ENCODE measurements around the gene ZNF76. TPM values are rescaled to one million over a fixed set of nuclear protein-coding genes. Genes with fewer than 3 reads are reported as not detected.

ZNF76 gene
- total and polyA plus RNA-seq, 2 donors (not counting 1 experiment from before 2014, with no cell fraction given) = 96.9 to 145 TPM

DNA sequence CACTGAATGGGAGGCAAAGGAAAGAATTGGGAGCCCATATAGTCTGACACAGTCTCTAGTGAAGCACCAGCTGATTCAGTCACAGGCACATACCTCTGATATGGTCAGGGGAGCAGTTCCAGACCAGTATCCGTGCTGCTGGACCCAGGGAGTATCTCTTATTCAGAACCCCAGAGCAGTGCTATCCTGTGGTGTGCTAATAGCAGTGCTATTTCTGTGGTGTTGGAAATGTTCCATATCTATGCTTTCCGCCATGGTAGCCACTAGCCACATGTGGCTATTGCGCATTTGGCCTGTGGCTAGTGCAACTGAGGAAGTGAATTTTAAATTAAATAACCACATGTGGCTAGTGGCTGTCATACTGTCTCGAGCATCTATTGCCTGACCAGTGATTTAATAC, 34.8 kb upstream of the ZNF76 start:
- Histone ChIP-seq H3K9ac (ENCODE audit: low read length) (no peak overlapping the region), H3K79me2 (ENCODE audit: control insufficient read depth, insufficient read depth, low read length) (no peaks in the 10 kb centered on the region), H3K4me3 (ENCODE audit: control extremely low read depth in 1 of 5, extremely low read depth in 1 of 5, insufficient read depth in 1 of 5, low read depth in 2 of 5, low read length in 4 of 5) (no peak overlapping the region), H3K27ac (ENCODE audit: low read length in 2 of 2) (no peak overlapping the region), H3K9me3 (ENCODE audit: control extremely low read depth in 1 of 3, control insufficient read depth in 2 of 3, insufficient read depth in 1 of 3, low read length in 2 of 3) (no peaks in the 10 kb centered on the region), H3K36me3 (replicated peaks in 1 of 2; ENCODE audit: control extremely low read depth in 1 of 2, control insufficient read depth in 1 of 2, extremely low read depth in 1 of 2, insufficient read depth in 2 of 2, low read length in 1 of 2) (no peaks in the 10 kb centered on the region), H3K27me3 (replicated peaks in 1 of 4; ENCODE audit: control extremely low read depth in 1 of 4, control insufficient read depth in 3 of 4, insufficient read depth in 4 of 4, low read length in 3 of 4) (peaks cover 0 to 11% (median 0%) of the 10 kb centered on the region in 4 experiments), H4K20me1 (ENCODE audit: control insufficient read depth, insufficient read depth, low read length, poor library complexity, severe bottlenecking) (no peaks in the 10 kb centered on the region), H2AFZ (ENCODE audit: insufficient read depth, low read depth, low read length, poor library complexity, severe bottlenecking) (no peak overlapping the region), H3K4me2 (replicated peaks; ENCODE audit: low read depth, low read length, poor library complexity, severe bottlenecking) (no peak overlapping the region), H3K4me1 (ENCODE audit: control insufficient read depth in 2 of 2, insufficient read depth in 2 of 2, low read length in 2 of 2) (no peaks in the 10 kb centered on the region)
- Mint-ChIP-seq H3K9me3 (ENCODE audit: insufficient read depth) (no peaks in the 10 kb centered on the region), H3K27ac (no peak overlapping the region), H3K27me3 (no peaks in the 10 kb centered on the region), H3K4me3 (no peak overlapping the region), H3K4me1 (no peaks in the 10 kb centered on the region)
- ChIA-PET CTCF (interaction anchor here (0.7 to 3.6 kb wide), 2 partner anchors 16 to 19 kb away, joined by 3 to 15 read pairs; no protein-coding TSS in a partner anchor), POLR2A (no interaction called here)
- no peak for TF ChIP-seq EZH2 (IDR thresholded peaks at IDR 0.05; ENCODE audit: borderline replicate concordance, insufficient read depth, low read depth, low read length, poor library complexity, severe bottlenecking)
- TF ChIP-seq, protein P1, sequence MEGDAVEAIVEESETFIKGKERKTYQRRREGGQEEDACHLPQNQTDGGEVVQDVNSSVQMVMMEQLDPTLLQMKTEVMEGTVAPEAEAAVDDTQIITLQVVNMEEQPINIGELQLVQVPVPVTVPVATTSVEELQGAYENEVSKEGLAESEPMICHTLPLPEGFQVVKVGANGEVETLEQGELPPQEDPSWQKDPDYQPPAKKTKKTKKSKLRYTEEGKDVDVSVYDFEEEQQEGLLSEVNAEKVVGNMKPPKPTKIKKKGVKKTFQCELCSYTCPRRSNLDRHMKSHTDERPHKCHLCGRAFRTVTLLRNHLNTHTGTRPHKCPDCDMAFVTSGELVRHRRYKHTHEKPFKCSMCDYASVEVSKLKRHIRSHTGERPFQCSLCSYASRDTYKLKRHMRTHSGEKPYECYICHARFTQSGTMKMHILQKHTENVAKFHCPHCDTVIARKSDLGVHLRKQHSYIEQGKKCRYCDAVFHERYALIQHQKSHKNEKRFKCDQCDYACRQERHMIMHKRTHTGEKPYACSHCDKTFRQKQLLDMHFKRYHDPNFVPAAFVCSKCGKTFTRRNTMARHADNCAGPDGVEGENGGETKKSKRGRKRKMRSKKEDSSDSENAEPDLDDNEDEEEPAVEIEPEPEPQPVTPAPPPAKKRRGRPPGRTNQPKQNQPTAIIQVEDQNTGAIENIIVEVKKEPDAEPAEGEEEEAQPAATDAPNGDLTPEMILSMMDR (IDR thresholded peaks at IDR 0.05) = no peak
- intact Hi-C loops (cut with micrococcal nuclease) = no loop called here
- ATAC-seq (ENCODE audit: low read depth) (no peak), DNase-seq (no peak)
- 85% methylated on average over 4 of the region's 4 CpGs for WGBS (ENCODE audit: insufficient coverage)

DNA sequence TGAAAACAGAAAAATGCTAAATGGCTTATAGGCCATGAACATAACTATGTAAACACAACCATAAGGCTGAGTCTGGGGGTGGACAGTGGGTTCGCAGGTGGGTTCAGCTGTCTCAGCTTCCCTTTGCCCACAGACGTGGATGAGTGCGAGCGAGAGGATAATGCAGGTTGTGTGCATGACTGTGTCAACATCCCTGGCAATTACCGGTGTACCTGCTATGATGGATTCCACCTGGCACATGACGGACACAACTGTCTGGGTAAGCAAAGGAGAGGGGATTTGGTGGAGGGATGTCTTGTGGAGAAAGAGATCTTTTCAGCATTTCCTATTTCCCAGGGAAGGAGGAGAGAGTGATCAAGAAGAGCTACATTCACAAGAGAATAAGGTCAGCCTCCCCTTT, 31.1 kb upstream of the ZNF76 start:
- WGBS (ENCODE audit: insufficient coverage) = 98% methylated on average over 5 of the region's 6 CpGs
- Histone ChIP-seq H3K27me3 (replicated peaks in 1 of 4; ENCODE audit: control extremely low read depth in 1 of 4, control insufficient read depth in 3 of 4, insufficient read depth in 4 of 4, low read length in 3 of 4) (no peaks in the 10 kb centered on the region), H3K4me3 (ENCODE audit: control extremely low read depth in 1 of 5, extremely low read depth in 1 of 5, insufficient read depth in 1 of 5, low read depth in 2 of 5, low read length in 4 of 5) (no peak overlapping the region), H3K4me1 (ENCODE audit: control insufficient read depth in 2 of 2, insufficient read depth in 2 of 2, low read length in 2 of 2) (no peaks in the 10 kb centered on the region), H2AFZ (ENCODE audit: insufficient read depth, low read depth, low read length, poor library complexity, severe bottlenecking) (no peak overlapping the region), H3K27ac (ENCODE audit: low read length in 2 of 2) (no peak overlapping the region), H4K20me1 (ENCODE audit: control insufficient read depth, insufficient read depth, low read length, poor library complexity, severe bottlenecking) (no peaks in the 10 kb centered on the region), H3K9me3 (ENCODE audit: control extremely low read depth in 1 of 3, control insufficient read depth in 2 of 3, insufficient read depth in 1 of 3, low read length in 2 of 3) (no peaks in the 10 kb centered on the region), H3K4me2 (replicated peaks; ENCODE audit: low read depth, low read length, poor library complexity, severe bottlenecking) (no peak overlapping the region), H3K79me2 (ENCODE audit: control insufficient read depth, insufficient read depth, low read length) (no peaks in the 10 kb centered on the region), H3K36me3 (replicated peaks in 1 of 2; ENCODE audit: control extremely low read depth in 1 of 2, control insufficient read depth in 1 of 2, extremely low read depth in 1 of 2, insufficient read depth in 2 of 2, low read length in 1 of 2) (no peaks in the 10 kb centered on the region), H3K9ac (ENCODE audit: low read length) (no peak overlapping the region)
- Mint-ChIP-seq H3K4me3 (no peak overlapping the region), H3K27me3 (no peaks in the 10 kb centered on the region), H3K4me1 (no peaks in the 10 kb centered on the region), H3K9me3 (ENCODE audit: insufficient read depth) (no peaks in the 10 kb centered on the region), H3K27ac (no peak overlapping the region)
- intact Hi-C loops (cut with micrococcal nuclease) = no loop called here
- ChIA-PET CTCF (interaction anchor here (5.1 kb wide), 1 partner anchor 12 kb away, joined by 29 read pairs; no protein-coding TSS in a partner anchor), POLR2A (no interaction called here)
- DNase-seq (no peak), ATAC-seq (ENCODE audit: low read depth) (no peak)
- TF ChIP-seq EZH2 (IDR thresholded peaks at IDR 0.05; ENCODE audit: borderline replicate concordance, insufficient read depth, low read depth, low read length, poor library complexity, severe bottlenecking) = no peak
- TF ChIP-seq, protein P1 (IDR thresholded peaks at IDR 0.05) = no peak

All from B cell (primary cell).